T47D (cell line): ENCODE results near the gene TNP2.
A peak's percentile ranks its signal among the peaks of the same experiment; 100 is the strongest.
"Not testable (repeated sequence)": the region's sequence is repeated elsewhere in the genome, so short reads cannot be mapped to it uniquely, and the experiment has no call there.

Experiments used
- DNase-seq, 2 experiments: peaks; one replicate each; pipeline versions ENCODE4 v3.0.0 to v3.0.0-alpha.2; 2011 to 2012; ENCODE audit warnings: low read depth in 1 of 2, low spot score in 1 of 2
- JUND ChIP-seq: IDR thresholded peaks from 2 replicates; pipeline ENCODE4 v1.6.1; 2012; ENCODE audit warnings: low read depth
- in situ Hi-C: cut with HindIII; loops from 2 replicates; pipeline ENCODE4 v1.10.0; 2016; ENCODE audit warnings: low sequenced_read_pairs, low pct_unique_long_range_greater_than_20kb

TNP2 gene

GRCh38 chr16:11307639-11308492, 38.7 kb upstream of the TNP2 start:
- no peak for DNase-seq
- no peak for TF ChIP-seq JUND
- in situ Hi-C loops = no loop called here

GRCh38 chr16:11306997-11307638, 38.0 kb upstream of the TNP2 start:
- TF ChIP-seq JUND = no peak
- in situ Hi-C loops = no loop called here
- no peak for DNase-seq

- in situ Hi-C loops = no loop called here
- TF ChIP-seq JUND = no peak
- DNase-seq = no peak
Observed at GRCh38 chr16:11306381-11306780, 37.3 kb upstream of the TNP2 start.

- TF ChIP-seq JUND = no peak
- in situ Hi-C loops = no loop called here
- peak; percentile 60 to 91 for DNase-seq
Observed at GRCh38 chr16:11303405-11304138, 34.4 kb upstream of the TNP2 start.

GRCh38 chr16:11302977-11303376, 33.9 kb upstream of the TNP2 start:
- in situ Hi-C loops = no loop called here
- DNase-seq = peak in 1 of 2 experiments; percentile 36
- no peak for TF ChIP-seq JUND

GRCh38 chr16:11301645-11302501, 32.7 kb upstream of the TNP2 start:
- no peak for TF ChIP-seq JUND
- in situ Hi-C loops = no loop called here
- DNase-seq = no peak

GRCh38 chr16:11300560-11300892, 31.4 kb upstream of the TNP2 start:
- in situ Hi-C loops = no loop called here
- DNase-seq = no peak
- TF ChIP-seq JUND = no peak

- no peak for DNase-seq
- no peak for TF ChIP-seq JUND
- in situ Hi-C loops = no loop called here
Observed at GRCh38 chr16:11299865-11300559, 30.9 kb upstream of the TNP2 start.

GRCh38 chr16:11298950-11299547, 29.9 kb upstream of the TNP2 start:
- DNase-seq, in situ Hi-C loops: not testable (repeated sequence)

- in situ Hi-C loops = no loop called here
Observed at GRCh38 chr16:11298143-11298900, 29.2 kb upstream of the TNP2 start.

GRCh38 chr16:11297492-11298142, 28.5 kb upstream of the TNP2 start:
- peak in 1 of 2 experiments; percentile 67 for DNase-seq
- in situ Hi-C loops = no loop called here
- TF ChIP-seq JUND = no peak

More at GRCh38 chr16:11298143-11298900, 29.2 kb upstream of the TNP2 start:
- TF ChIP-seq JUND = no peak
- DNase-seq = no peak
